Kidney (tissue), 14 donors: ENCODE data around the gene FMO4. TPM values are rescaled to one million over a fixed set of nuclear protein-coding genes. Genes with fewer than 3 reads are reported as not detected.

Experiments used
- DNase-seq, 5 donors: peaks; one replicate each; pipeline ENCODE4 v3.0.0-alpha.2; 2013 to 2020
- FAIRE-seq: peaks from 2 replicates; lab custom pipeline; 2012; peaks lifted over from hg19 to GRCh38; lab: Jason Lieb, UNC
- H3K27ac ChIP-seq, 2 donors: one replicate each; pipeline ENCODE4 v1.7.0; 2013; ENCODE audit warnings: low read depth in 2 of 2, low read length in 2 of 2, inconsistent platforms in 1 of 2
- H3K27me3 ChIP-seq: one replicate; pipeline ENCODE4 v1.7.1; 2013; ENCODE audit warnings: low read length, inconsistent platforms; ENCODE audit not compliant: control insufficient read depth, insufficient read depth
- H3K36me3 ChIP-seq, 3 donors: one replicate each; pipeline versions ENCODE4 v1.7.0 to v1.7.1; 2013; ENCODE audit warnings: low read length in 3 of 3, control low read depth in 1 of 3, inconsistent platforms in 1 of 3; ENCODE audit not compliant: insufficient read depth in 3 of 3, control insufficient read depth in 2 of 3
- H3K4me1 ChIP-seq, 3 donors: one replicate each; pipeline versions ENCODE4 v1.7.0 to v1.7.1; 2013; ENCODE audit warnings: low read length in 3 of 3, inconsistent platforms in 1 of 3, low read depth in 1 of 3; ENCODE audit not compliant: control insufficient read depth in 2 of 3, insufficient read depth in 2 of 3
- H3K4me3 ChIP-seq, 3 donors: one replicate each; pipeline versions ENCODE4 v1.7.0 to v1.8.1; 2013; ENCODE audit warnings: low read length in 3 of 3, control low read depth in 1 of 3, inconsistent platforms in 1 of 3
- H3K9ac ChIP-seq, 3 donors: one replicate each; pipeline versions ENCODE4 v1.7.0 to v1.7.1; 2013; ENCODE audit warnings: low read length in 3 of 3, control low read depth in 1 of 3, inconsistent platforms in 1 of 3
- H3K9me3 ChIP-seq, 3 donors: one replicate each; pipeline versions ENCODE4 v1.7.0 to v1.7.1; 2013; ENCODE audit warnings: low read length in 3 of 3, control low read depth in 1 of 3, inconsistent platforms in 1 of 3; ENCODE audit not compliant: control insufficient read depth in 2 of 3, insufficient read depth in 1 of 3
- intact Hi-C: fragments of 100-400 bp; cut with DNase I; formaldehyde crosslinking; loops from one replicate; pipeline ENCODE4 v1.11.1; 2022
- polyA plus RNA-seq: library from polyadenylated mRNA; stranded (reverse); fragments of 350-450 nt; fragmentation: Illumina TruSeq; extraction: RNeasy Lipid Tissue Mini Kit (QIAGEN cat#74804); gene quantifications from one replicate; pipeline ENCODE4 v1.2.3, GENCODE V29; 2014; ENCODE audit warnings: low read depth, low replicate concordance; ENCODE audit not compliant: insufficient read depth
- total RNA-seq: library from RNA; stranded (reverse); fragmentation: NEBNext Ultra II Directional; extraction: Animal tissue kit (Norgen Biotek cat#: 25700); gene quantifications from one replicate; pipeline ENCODE4 v1.2.1, GENCODE V29; 2021
- TF ChIP-seq, protein P1 (sequence below): IDR thresholded peaks from 3 replicates; pipeline ENCODE4 v1.5.1; 2012; ENCODE audit warnings: mild to moderate bottlenecking, moderate library complexity, borderline replicate concordance; ENCODE audit not compliant: insufficient read depth; ENCODE audit errors: extremely low read depth
- donor health status: control.
- donor health status: control.
- donor health status: control.
- donor health status: control.
- donor health status: control.
- donor health status: DM: yes; HTN: yes; CAD: no.
- donor health status: Normal renal cell carcinoma (clear cell type).

FMO4 gene
- total and polyA plus RNA-seq, 2 donors from 2014 or later, result 10.6 to 25.8 TPM

DNA sequence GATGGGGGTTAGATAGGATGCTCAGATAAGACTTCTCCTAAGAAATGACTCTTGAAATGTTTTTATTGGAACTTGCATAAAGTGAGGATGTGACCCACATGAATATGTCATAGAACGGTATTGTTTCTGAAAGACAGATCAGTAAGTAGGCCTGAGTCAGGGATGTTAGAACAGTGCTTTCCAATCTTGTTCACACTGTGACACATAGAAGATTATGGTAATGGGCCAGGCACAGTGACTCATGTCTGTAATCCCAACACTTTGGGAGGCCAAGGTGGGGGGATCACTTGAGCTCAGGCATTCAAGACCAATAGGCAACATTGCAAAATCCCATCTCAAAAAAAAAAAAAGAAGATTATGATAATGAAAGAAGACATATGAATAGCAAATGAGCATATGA, 32.9 kb downstream of the FMO4 start:
- TF ChIP-seq, protein P1, sequence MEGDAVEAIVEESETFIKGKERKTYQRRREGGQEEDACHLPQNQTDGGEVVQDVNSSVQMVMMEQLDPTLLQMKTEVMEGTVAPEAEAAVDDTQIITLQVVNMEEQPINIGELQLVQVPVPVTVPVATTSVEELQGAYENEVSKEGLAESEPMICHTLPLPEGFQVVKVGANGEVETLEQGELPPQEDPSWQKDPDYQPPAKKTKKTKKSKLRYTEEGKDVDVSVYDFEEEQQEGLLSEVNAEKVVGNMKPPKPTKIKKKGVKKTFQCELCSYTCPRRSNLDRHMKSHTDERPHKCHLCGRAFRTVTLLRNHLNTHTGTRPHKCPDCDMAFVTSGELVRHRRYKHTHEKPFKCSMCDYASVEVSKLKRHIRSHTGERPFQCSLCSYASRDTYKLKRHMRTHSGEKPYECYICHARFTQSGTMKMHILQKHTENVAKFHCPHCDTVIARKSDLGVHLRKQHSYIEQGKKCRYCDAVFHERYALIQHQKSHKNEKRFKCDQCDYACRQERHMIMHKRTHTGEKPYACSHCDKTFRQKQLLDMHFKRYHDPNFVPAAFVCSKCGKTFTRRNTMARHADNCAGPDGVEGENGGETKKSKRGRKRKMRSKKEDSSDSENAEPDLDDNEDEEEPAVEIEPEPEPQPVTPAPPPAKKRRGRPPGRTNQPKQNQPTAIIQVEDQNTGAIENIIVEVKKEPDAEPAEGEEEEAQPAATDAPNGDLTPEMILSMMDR, result no peak
- DNase-seq, result no peak
- no peaks in the 10 kb centered on the region for H3K27me3 ChIP-seq
- intact Hi-C loops, result no loop called here
- no peaks in the 10 kb centered on the region for H3K36me3 ChIP-seq
- no peak overlapping the region for H3K4me3 ChIP-seq
- no peak for FAIRE-seq
- H3K9ac ChIP-seq, result no peak overlapping the region
- H3K4me1 ChIP-seq, result peaks cover 0 to 18% (median 7%) of the 10 kb centered on the region in 3 donors
- peaks cover 0 to 4% (median 0%) of the 10 kb centered on the region in 3 donors for H3K9me3 ChIP-seq
- H3K27ac ChIP-seq, result no peak overlapping the region

DNA sequence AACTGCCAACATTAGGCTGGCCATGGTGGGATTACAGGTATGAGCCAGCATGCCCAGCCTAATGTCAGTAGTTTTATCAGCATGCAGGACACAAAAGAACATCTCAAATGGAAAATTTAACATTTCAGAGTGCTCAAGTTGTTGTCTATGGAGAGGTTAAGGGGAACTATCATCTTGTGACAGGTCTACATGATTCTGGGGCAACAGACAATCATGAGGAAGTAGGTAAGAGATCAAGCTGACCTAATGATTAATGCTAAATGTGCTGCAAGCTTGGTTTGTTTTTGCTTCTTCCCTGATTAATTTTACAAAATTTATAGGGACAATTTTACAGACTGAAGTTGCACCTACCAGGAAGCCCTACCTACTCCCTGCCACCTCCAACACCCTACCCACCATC, 36.6 kb downstream of the FMO4 start:
- H3K4me1 ChIP-seq, result peaks cover 0 to 3% (median 0%) of the 10 kb centered on the region in 3 donors
- H3K9me3 ChIP-seq, result peaks cover 0 to 2% (median 0%) of the 10 kb centered on the region in 3 donors
- H3K4me3 ChIP-seq, result no peak overlapping the region
- H3K36me3 ChIP-seq, result no peaks in the 10 kb centered on the region
- TF ChIP-seq, protein P1, result no peak
- no peak for DNase-seq
- no peaks in the 10 kb centered on the region for H3K27me3 ChIP-seq
- intact Hi-C loops, result no loop called here
- H3K27ac ChIP-seq, result no peak overlapping the region
- no peak for FAIRE-seq
- no peak overlapping the region for H3K9ac ChIP-seq

DNA sequence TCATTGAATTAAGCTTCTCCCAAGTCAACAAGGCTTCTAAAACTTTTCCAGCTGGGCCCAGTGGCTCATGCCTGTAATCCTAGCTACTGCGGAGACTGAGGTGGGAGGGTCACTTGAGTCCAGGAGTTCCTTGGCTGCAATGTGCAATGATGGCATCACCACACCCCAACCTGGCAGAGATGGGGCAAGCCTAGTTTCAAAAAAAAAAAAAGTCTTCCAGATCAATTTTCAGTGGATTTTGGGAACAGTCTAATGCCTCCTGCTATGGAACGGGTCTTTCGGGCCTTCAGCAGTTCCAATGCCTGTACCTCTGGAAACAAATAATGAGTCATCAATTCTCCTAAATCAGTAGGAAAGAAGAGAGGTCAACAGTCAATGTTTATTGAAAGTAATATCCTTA, 38.0 kb downstream of the FMO4 start:
- FAIRE-seq, result no peak

More for the DNA sequence above, 38.0 kb downstream of the FMO4 start:
- H3K4me3 ChIP-seq, result no peak overlapping the region
- H3K4me1 ChIP-seq, result peaks cover 0 to 8% (median 2%) of the 10 kb centered on the region in 3 donors
- H3K27me3 ChIP-seq, result no peaks in the 10 kb centered on the region
- intact Hi-C loops, result no loop called here
- TF ChIP-seq, protein P1, result no peak
- no peak for DNase-seq
- no peaks in the 10 kb centered on the region for H3K36me3 ChIP-seq
- no peak overlapping the region for H3K9ac ChIP-seq
- H3K9me3 ChIP-seq, result no peaks in the 10 kb centered on the region
- no peak overlapping the region for H3K27ac ChIP-seq
